Esophagus muscularis mucosa (tissue), 4 donors: Measurements from ENCODE around the gene LDHD. TPM values are rescaled to one million over a fixed set of nuclear protein-coding genes. Genes with fewer than 3 reads are reported as not detected.
A peak's percentile ranks its signal among the peaks of the same experiment; 100 is the strongest.

Experiments
- DNase-seq: peaks from one replicate; pipeline ENCODE4 v3.0.0-alpha.2; 2017; ENCODE audit errors: extremely low spot score
- H3K27ac ChIP-seq, 4 donors: fragments of 200-600 bp; sonication (generic); replicated peaks in 1 of 4; 1 replicate in 3 of 4; 2 replicates in 1 of 4; pipeline ENCODE4 v1.5.1; 2016 to 2019; ENCODE audit warnings: mild to moderate bottlenecking in 1 of 4
- H3K27me3 ChIP-seq, 4 donors: fragments of 200-600 bp; sonication (generic); one replicate each; pipeline versions ENCODE4 v1.5.1 to v1.6.0; 2016 to 2019
- H3K36me3 ChIP-seq, 4 donors: fragments of 200-600 bp; sonication (generic); one replicate each; pipeline ENCODE4 v1.5.1; 2016 to 2019
- H3K4me1 ChIP-seq, 4 donors: fragments of 200-600 bp; sonication (generic); one replicate each; pipeline ENCODE4 v1.5.1; 2016 to 2019
- H3K4me3 ChIP-seq, 4 donors: fragments of 200-600 bp; sonication (generic); 1 replicate in 2 of 4; 2 replicates in 2 of 4; pipeline ENCODE4 v1.5.1; 2016 to 2019; ENCODE audit warnings: mild to moderate bottlenecking in 4 of 4, moderate library complexity in 1 of 4
- H3K9me3 ChIP-seq, 4 donors: fragments of 200-600 bp; sonication (generic); 1 replicate in 3 of 4; 2 replicates in 1 of 4; pipeline ENCODE4 v1.5.1; 2016 to 2019
- CTCF ChIP-seq, 3 experiments: fragments of 200-600 bp in 2 of 3; fragments of 450-650 bp in 1 of 3; sonication (generic) in 2 of 3; IDR thresholded peaks; one replicate each; pipeline ENCODE4 v1.5.1; 2017 to 2019; ENCODE audit warnings: antibody characterized with exemption in 3 of 3, mild to moderate bottlenecking in 2 of 3, moderate library complexity in 1 of 3
- EP300 ChIP-seq: sonication (generic); formaldehyde crosslinking; IDR thresholded peaks from one replicate; pipeline ENCODE4 v1.6.1; 2017; ENCODE audit warnings: antibody characterized with exemption
- POLR2A ChIP-seq: fragments of 450-650 bp; IDR thresholded peaks from one replicate; pipeline ENCODE4 v1.6.1; 2017; ENCODE audit warnings: antibody characterized with exemption, moderate library complexity, mild to moderate bottlenecking, low read depth
- POLR2AphosphoS5 ChIP-seq, 2 donors: sonication (generic); formaldehyde crosslinking; IDR thresholded peaks; one replicate each; pipeline ENCODE4 v1.6.1; 2017; ENCODE audit warnings: antibody characterized with exemption in 2 of 2
- WGBS: methylation state at CpG from one replicate; pipeline ENCODE4 v1.1.5; 2018; 5-methylcytosine and 5-hydroxymethylcytosine counted together
- intact Hi-C: fragments of 100-400 bp; cut with DNase I; formaldehyde crosslinking; loops from one replicate; pipeline ENCODE4 v1.15.1; 2023
- total RNA-seq, 4 donors: library from RNA; depleted of rRNA; stranded (reverse); fragments of >200 nt; gene quantifications; one replicate each; pipeline versions ENCODE4 v1.1.0 to v1.2.1, GENCODE V29; 2016

Gene LDHD
- total RNA-seq, 4 donors from 2014 or later, result 6.7 to 13.2 (median 8.7) TPM

- DNase-seq, result no peak
- intact Hi-C loops, result no loop called here
- no peaks in the 10 kb centered on the region for H3K9me3 ChIP-seq
- H3K27ac ChIP-seq, result no peak overlapping the region
- H3K4me3 ChIP-seq, result no peak overlapping the region
- 72% methylated on average over 2 of the region's 20 CpGs for whole genome bisulfite sequencing
- H3K36me3 ChIP-seq, result peaks cover 0 to 13% (median 6%) of the 10 kb centered on the region in 4 donors
- TF ChIP-seq POLR2AphosphoS5 (IDR thresholded peaks at IDR 0.05), result no peak
- TF ChIP-seq POLR2A, result no peak
- no peak for TF ChIP-seq EP300
- no peak for TF ChIP-seq CTCF (IDR thresholded peaks at IDR 0.05)
- H3K27me3 ChIP-seq, result no peaks in the 10 kb centered on the region
- H3K4me1 ChIP-seq, result peaks cover 57 to 72% (median 67%) of the 10 kb centered on the region in 4 donors
These were observed 2.9 kb downstream of the LDHD start for GRCh38 chr16:75113541-75114121.

DNA sequence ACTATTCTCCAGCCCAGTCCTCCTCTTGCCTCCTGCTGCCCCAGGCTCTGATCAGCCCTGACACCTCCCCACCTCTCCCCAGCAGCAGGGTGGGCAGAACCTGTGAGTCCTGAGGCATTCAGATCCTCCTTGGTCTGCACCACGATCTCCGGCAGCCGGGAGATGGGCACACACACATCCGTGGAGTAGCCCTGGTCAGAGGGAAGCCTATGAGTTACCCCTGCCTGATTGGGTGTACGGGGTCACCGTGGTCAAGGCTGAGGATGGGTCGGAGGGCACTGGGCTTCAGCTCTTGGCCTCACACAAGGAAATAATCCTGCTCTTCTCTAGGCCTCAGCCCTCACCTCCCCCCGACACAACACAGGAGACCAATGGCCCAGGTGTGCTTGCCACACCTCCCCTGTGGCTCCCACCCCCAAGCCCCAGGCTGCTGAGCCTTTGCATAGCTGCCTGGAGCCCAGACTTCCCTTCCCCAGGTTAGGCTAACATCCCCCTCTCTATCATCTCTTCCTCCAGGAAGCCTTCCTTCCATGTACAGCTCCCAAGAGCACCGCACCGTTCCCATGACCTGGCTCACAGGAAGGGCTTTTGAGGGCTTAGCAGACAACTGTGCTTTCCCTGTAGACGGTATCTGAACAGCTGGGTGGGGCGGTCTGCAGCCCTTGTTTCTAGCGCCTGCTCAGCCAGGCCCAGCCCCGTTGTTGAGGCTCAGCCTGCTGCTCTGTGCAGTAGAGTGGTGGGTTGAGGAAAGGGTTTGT lies 3.7 kb downstream of the LDHD start:
- intact Hi-C loops, result no loop called here
- DNase-seq, result no peak
- Histone ChIP-seq H3K9me3 (no peaks in the 10 kb centered on the region), H3K36me3 (peaks cover 0 to 13% (median 6%) of the 10 kb centered on the region in 4 donors), H3K27ac (peak overlapping the region in 1 of 4 donors; percentile 86), H3K27me3 (no peaks in the 10 kb centered on the region), H3K4me3 (no peak overlapping the region), H3K4me1 (peaks cover 64 to 79% (median 74%) of the 10 kb centered on the region in 4 donors)
- no peak for TF ChIP-seq POLR2AphosphoS5 (IDR thresholded peaks at IDR 0.05)
- TF ChIP-seq EP300, result no peak
- no peak for TF ChIP-seq CTCF (IDR thresholded peaks at IDR 0.05)
- no peak for TF ChIP-seq POLR2A
- WGBS, result 54% methylated on average over 14 of the region's 14 CpGs

DNA sequence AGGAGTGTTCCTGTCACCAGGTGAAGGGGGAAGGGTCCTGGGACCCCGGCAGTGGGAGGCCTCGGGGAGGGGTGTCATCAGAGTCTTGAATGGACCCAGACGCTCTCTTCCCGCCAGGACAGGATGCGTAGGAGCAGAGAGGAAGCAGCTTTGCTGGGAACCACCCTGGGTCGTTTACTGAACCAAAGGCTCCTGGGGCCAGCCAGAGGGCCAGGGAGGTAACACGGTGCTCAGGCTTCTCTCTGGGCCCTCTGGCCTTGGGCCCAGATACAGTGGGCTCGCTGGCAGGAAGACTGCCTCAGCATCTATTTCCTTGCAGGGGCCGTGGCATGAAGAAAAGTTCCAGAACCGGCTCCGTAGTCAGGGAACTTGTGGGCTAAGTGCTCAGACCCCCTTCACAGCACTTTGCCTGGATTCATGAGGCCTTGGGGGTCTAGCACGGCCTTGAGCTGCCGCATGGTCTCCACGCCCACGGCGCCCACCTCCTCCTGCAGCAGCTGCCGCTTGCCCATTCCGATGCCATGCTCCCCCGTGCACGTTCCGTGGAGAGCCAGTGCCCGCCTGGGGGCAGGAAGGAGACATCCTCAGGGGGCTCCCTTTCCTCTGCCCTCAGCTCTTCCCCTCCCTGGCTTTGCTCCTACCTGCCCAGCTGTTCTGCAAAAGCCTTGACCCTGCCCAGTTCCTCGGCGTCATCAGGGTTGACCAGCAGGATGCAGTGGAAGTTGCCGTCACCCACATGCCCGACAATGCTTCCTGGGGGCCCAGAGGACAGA lies 4.4 kb downstream of the LDHD start:
- Histone ChIP-seq H3K4me3 (no peak overlapping the region), H3K9me3 (no peaks in the 10 kb centered on the region), H3K4me1 (peaks cover 71 to 87% (median 82%) of the 10 kb centered on the region in 4 donors), H3K27ac (peak overlapping the region; percentile 80 to 86 (median 84)), H3K36me3 (peaks cover 0 to 13% (median 6%) of the 10 kb centered on the region in 4 donors), H3K27me3 (no peaks in the 10 kb centered on the region)
- 53% methylated on average over 16 of the region's 26 CpGs for WGBS
- TF ChIP-seq POLR2A (no peak), CTCF (IDR thresholded peaks at IDR 0.05) (no peak), EP300 (no peak), POLR2AphosphoS5 (IDR thresholded peaks at IDR 0.05) (no peak)
- no peak for DNase-seq
- intact Hi-C loops, result loop anchor here (1.0 kb wide), 1 partner anchor 114 kb away; no protein-coding TSS in a partner anchor

- H3K27me3 ChIP-seq, result no peaks in the 10 kb centered on the region
- H3K4me3 ChIP-seq, result peak overlapping the region in 3 of 4 donors; percentile 36 to 41 (median 38)
- intact Hi-C loops, result loop anchor here (1.0 kb wide), 1 partner anchor 113 kb away; no protein-coding TSS in a partner anchor
- TF ChIP-seq POLR2AphosphoS5 (IDR thresholded peaks at IDR 0.05) (no peak), EP300 (no peak), CTCF (IDR thresholded peaks at IDR 0.05) (no peak), POLR2A (no peak)
- peaks cover 71 to 89% (median 82%) of the 10 kb centered on the region in 4 donors for H3K4me1 ChIP-seq
- 37% methylated on average over 6 of the region's 7 CpGs for WGBS
- peak overlapping the region; percentile 80 to 86 (median 84) for H3K27ac ChIP-seq
- peaks cover 0 to 13% (median 6%) of the 10 kb centered on the region in 4 donors for H3K36me3 ChIP-seq
- DNase-seq, result no peak
- H3K9me3 ChIP-seq, result no peaks in the 10 kb centered on the region
These were observed 5.1 kb downstream of the LDHD start for GRCh38 chr16:75111514-75111940.
